ENCODE measurements around the gene MEPCE. TPM values are rescaled to one million over a fixed set of nuclear protein-coding genes. Genes with fewer than 3 reads are reported as not detected.

MEPCE gene
- total RNA-seq, 6 experiments from 2014 or later: 17.1 to 25.1 (median 20.7) TPM

DNA sequence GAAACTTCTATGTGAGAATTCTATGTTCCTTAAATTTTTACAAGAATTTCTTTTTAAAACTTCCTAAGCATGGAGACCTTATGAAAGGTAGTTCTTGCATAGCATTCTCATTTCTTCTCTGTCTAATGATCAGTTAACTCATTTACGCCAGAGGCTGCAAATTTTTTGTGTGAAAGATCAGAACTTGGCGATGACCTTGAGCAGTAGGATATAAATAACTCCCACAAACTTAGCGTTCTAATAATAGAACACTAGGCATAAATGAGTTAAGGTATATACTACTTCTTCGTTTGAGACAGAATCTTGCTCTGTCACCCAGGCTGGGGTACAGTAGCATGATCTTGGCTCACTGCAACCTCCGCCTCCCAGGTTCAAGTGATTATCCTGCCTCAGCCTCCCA lies 42.7 kb upstream of the MEPCE start:
- intact Hi-C loops (cut with DNase I): no loop called here
- ATAC-seq: no peak

DNA sequence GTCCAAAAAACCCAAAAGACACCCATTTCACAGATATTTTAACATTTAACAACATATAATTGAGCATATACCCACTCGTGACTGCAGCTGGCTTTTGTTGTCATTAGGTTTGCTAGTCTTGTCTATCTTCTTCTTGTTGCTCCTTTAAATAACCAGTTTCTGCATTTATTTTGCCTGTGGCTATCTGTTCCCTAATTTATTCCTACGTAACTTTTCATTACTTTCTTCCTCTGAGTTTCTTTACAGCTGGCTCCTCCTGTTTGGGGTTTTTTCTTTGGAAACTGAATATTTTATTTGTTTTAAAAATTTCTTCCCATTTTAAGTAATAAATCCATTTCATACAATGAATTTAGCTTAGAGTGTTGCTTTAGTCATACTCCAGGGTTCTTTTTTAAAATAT lies 41.9 kb upstream of the MEPCE start:
- no peak for ATAC-seq
- Histone ChIP-seq H3K9me3 (no peaks in the 10 kb centered on the region), H3K36me3 (no peaks in the 10 kb centered on the region), H3K4me1 (no peaks in the 10 kb centered on the region), H3K27me3 (no peaks in the 10 kb centered on the region), H3K27ac (no peak overlapping the region), H3K4me3 (no peak overlapping the region)
- WGBS (ENCODE audit: insufficient coverage, low coverage, low lambda C conversion rate, missing lambda C conversion rate): 60% methylated on average over 2 of the region's 2 CpGs
- TF ChIP-seq, protein P1, sequence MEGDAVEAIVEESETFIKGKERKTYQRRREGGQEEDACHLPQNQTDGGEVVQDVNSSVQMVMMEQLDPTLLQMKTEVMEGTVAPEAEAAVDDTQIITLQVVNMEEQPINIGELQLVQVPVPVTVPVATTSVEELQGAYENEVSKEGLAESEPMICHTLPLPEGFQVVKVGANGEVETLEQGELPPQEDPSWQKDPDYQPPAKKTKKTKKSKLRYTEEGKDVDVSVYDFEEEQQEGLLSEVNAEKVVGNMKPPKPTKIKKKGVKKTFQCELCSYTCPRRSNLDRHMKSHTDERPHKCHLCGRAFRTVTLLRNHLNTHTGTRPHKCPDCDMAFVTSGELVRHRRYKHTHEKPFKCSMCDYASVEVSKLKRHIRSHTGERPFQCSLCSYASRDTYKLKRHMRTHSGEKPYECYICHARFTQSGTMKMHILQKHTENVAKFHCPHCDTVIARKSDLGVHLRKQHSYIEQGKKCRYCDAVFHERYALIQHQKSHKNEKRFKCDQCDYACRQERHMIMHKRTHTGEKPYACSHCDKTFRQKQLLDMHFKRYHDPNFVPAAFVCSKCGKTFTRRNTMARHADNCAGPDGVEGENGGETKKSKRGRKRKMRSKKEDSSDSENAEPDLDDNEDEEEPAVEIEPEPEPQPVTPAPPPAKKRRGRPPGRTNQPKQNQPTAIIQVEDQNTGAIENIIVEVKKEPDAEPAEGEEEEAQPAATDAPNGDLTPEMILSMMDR (IDR thresholded peaks at IDR 0.05): no peak
- TF ChIP-seq POLR2A (IDR thresholded peaks at IDR 0.05): no peak
- no peak for DNase-seq
- intact Hi-C loops (cut with DNase I): no loop called here

More for the DNA sequence above, 42.7 kb upstream of the MEPCE start:
- H3K27me3 ChIP-seq: no peaks in the 10 kb centered on the region
- TF ChIP-seq POLR2A (IDR thresholded peaks at IDR 0.05): no peak
- TF ChIP-seq, protein P1 (IDR thresholded peaks at IDR 0.05): no peak
- H3K9me3 ChIP-seq: no peaks in the 10 kb centered on the region
- H3K4me3 ChIP-seq: no peak overlapping the region
- H3K36me3 ChIP-seq: no peaks in the 10 kb centered on the region
- no peaks in the 10 kb centered on the region for H3K4me1 ChIP-seq
- no peak for DNase-seq
- no peak overlapping the region for H3K27ac ChIP-seq
- 60% methylated on average over 5 of the region's 5 CpGs for WGBS (ENCODE audit: insufficient coverage, low coverage, low lambda C conversion rate, missing lambda C conversion rate)

DNA sequence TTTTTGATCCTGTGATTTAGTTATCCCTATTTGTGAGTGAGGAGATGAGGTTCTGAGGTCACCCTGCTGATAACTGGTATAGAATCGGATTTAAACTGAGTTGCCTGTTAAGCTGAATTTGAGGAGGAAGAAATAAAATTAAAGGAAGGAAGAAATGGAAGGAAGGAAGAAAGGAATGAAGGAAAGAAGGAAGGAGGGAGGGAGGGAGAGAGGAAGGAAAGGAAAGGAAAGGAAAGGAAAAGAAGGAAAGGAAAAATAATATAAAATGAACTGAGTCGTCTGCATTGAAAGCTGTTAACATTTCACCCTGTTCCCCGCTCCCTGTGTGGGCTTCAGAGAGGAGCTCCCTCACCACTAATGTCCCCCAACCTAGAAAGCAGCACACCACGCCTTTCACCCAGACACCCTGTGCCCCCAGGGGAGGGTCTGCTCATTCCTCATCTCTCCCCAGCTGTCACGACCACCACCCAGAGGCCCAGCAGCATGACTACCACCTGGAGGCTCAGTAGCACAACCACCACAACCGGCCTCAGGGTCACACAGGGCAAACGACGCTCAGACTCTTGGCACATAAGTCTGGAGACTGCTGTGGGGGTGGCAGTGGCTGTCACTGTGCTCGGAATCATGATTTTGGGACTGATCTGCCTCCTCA lies 40.1 kb upstream of the MEPCE start:
- ATAC-seq (no peak), DNase-seq (no peak)
- no peaks in the 10 kb centered on the region for H3K9me3 ChIP-seq
- H3K4me3 ChIP-seq: no peak overlapping the region
- TF ChIP-seq, protein P1 (IDR thresholded peaks at IDR 0.05): no peak
- no peak for TF ChIP-seq POLR2A (IDR thresholded peaks at IDR 0.05)
- no peak overlapping the region for H3K27ac ChIP-seq
- no peaks in the 10 kb centered on the region for H3K36me3 ChIP-seq
- 55% methylated on average over 6 of the region's 9 CpGs for WGBS (ENCODE audit: insufficient coverage, low coverage, low lambda C conversion rate, missing lambda C conversion rate)
- intact Hi-C loops (cut with DNase I): no loop called here
- no peaks in the 10 kb centered on the region for H3K4me1 ChIP-seq
- H3K27me3 ChIP-seq: no peaks in the 10 kb centered on the region

DNA sequence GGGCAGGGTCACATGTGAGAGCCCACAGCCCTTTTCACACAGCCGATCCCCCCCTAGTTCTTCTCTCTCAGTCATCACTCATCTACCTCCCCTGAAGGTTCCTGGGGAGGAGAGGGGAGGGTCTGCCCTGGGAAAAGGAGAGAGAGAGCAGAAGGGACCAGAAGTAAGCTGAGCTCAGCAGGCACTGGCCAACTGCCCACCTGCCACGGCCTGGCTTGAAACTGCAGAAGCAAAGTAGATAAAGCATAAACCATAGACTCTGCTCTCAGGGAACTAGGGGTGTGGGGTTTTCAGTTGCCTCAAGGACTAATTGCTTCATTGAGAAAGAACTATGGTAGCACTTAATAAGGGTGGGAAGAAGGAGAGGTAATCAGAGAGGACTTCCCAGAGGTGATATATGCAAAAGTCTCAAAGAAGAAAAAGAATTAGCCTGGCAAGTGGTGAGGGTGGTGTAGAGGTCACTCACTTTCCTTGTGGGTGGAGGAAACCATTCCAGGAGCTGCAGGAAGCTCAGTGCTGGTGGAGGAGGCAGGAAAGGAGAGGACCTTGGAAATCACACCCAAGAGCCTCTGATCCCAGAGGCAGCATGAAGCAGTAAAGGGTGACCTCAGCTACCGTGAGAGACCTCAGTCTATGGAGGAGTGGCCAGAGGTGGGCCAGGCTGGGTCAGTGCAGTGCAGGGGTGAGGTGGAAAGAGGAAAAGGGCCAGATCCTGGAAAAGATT lies 39.2 kb upstream of the MEPCE start:
- Histone ChIP-seq H3K9me3 (no peaks in the 10 kb centered on the region), H3K4me1 (no peaks in the 10 kb centered on the region), H3K27ac (no peak overlapping the region), H3K36me3 (no peaks in the 10 kb centered on the region), H3K4me3 (no peak overlapping the region), H3K27me3 (no peaks in the 10 kb centered on the region)
- ATAC-seq (peak in 1 of 4 donors; percentile 23), DNase-seq (no peak)
- WGBS (ENCODE audit: insufficient coverage, low coverage, low lambda C conversion rate, missing lambda C conversion rate): 68% methylated on average over 3 of the region's 3 CpGs
- intact Hi-C loops (cut with DNase I): no loop called here
- TF ChIP-seq, protein P1 (IDR thresholded peaks at IDR 0.05): no peak
- TF ChIP-seq POLR2A (IDR thresholded peaks at IDR 0.05): no peak

Measured in right lobe of liver (tissue), 6 donors.